ENCODE results near the gene DUOXA1.
"Not testable (repeated sequence)": the region's sequence is repeated elsewhere in the genome, so short reads cannot be mapped to it uniquely, and the experiment has no call there.

DNA sequence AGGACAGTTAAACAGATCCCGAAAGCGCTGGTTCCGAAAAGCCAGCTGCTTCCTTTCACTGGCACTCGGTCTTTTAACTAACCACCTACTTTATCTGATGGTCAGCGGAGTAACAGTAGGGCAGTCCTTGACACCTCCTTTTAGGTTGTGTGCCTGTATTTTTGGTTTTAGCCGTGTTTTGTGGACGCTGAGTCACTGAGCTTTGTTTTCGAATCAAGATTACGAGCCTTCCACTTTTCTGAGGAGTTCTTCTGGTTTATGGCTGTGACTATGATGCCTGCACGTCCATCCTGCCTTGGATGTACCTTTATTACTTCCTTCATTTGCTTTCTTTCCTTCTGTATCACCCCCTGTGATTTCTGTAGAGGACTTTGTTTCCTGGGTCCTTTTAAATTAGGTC lies 47.3 kb downstream of the DUOXA1 start:
- not testable (repeated sequence) for TF ChIP-seq CTCF (conservative IDR thresholded peaks at IDR 0.05 in 1 of 2, IDR thresholded peaks at IDR 0.05 in 1 of 2; ENCODE audit: low read depth in 1 of 2, low read length in 2 of 2); EZH2 (IDR thresholded peaks at IDR 0.05; ENCODE audit: low read length, missing control alignments)
